Liver (tissue), 9 donors: Measurements from ENCODE around the gene ZNF423. TPM values are rescaled to one million over a fixed set of nuclear protein-coding genes. Genes with fewer than 3 reads are reported as not detected.

Source experiments
- DNase-seq: peaks from one replicate; pipeline ENCODE4 v3.0.0-alpha.2; 2017; ENCODE audit warnings: low spot score
- H3K27ac ChIP-seq, 2 donors: one replicate each; pipeline ENCODE4 v1.7.0; 2013; ENCODE audit warnings: inconsistent platforms in 2 of 2, low read length in 2 of 2, control low read depth in 1 of 2, low read depth in 1 of 2, mild to moderate bottlenecking in 1 of 2
- H3K27me3 ChIP-seq, 4 donors: one replicate each; pipeline versions ENCODE4 v1.6.1 to v1.7.0; 2013; ENCODE audit warnings: low read length in 3 of 4, inconsistent platforms in 1 of 4, mild to moderate bottlenecking in 1 of 4, moderate library complexity in 1 of 4; ENCODE audit not compliant: control insufficient read depth in 4 of 4, insufficient read depth in 4 of 4
- H3K36me3 ChIP-seq, 4 donors: one replicate each; pipeline versions ENCODE4 v1.6.1 to v1.7.0; 2013; ENCODE audit warnings: low read length in 3 of 4, mild to moderate bottlenecking in 3 of 4, low read depth in 1 of 4, moderate library complexity in 1 of 4; ENCODE audit not compliant: control insufficient read depth in 4 of 4, insufficient read depth in 3 of 4
- H3K4me1 ChIP-seq, 4 donors: one replicate each; pipeline versions ENCODE4 v1.6.1 to v1.7.0; 2013; ENCODE audit warnings: low read length in 3 of 4, mild to moderate bottlenecking in 3 of 4, moderate library complexity in 1 of 4; ENCODE audit not compliant: control insufficient read depth in 4 of 4, insufficient read depth in 4 of 4
- H3K4me3 ChIP-seq, 3 donors: one replicate each; pipeline versions ENCODE4 v1.6.1 to v1.7.0; 2013; ENCODE audit warnings: low read length in 3 of 3, control low read depth in 1 of 3, low read depth in 1 of 3, mild to moderate bottlenecking in 1 of 3
- H3K9ac ChIP-seq, 2 donors: one replicate each; pipeline ENCODE4 v1.7.0; 2013; ENCODE audit warnings: low read length in 2 of 2, mild to moderate bottlenecking in 2 of 2, moderate library complexity in 2 of 2, control low read depth in 1 of 2, low read depth in 1 of 2
- H3K9me3 ChIP-seq, 4 donors: one replicate each; pipeline versions ENCODE4 v1.6.1 to v1.7.0; 2013; ENCODE audit warnings: low read length in 3 of 4; ENCODE audit not compliant: control insufficient read depth in 4 of 4
- FOXA1 ChIP-seq: IDR thresholded peaks from 2 replicates; pipeline ENCODE4 v1.6.1; 2016; ENCODE audit warnings: antibody characterized with exemption
- GABPA ChIP-seq, 2 donors: IDR thresholded peaks in 1 of 2; conservative IDR thresholded peaks in 1 of 2; 2 replicates each; pipeline ENCODE4 v1.6.1; 2016; ENCODE audit warnings: antibody characterized with exemption in 2 of 2, mild to moderate bottlenecking in 1 of 2, moderate library complexity in 1 of 2
- HNF4A ChIP-seq, 2 donors: conservative IDR thresholded peaks; 2 replicates each; pipeline ENCODE4 v1.6.1; 2016; ENCODE audit warnings: antibody characterized with exemption in 2 of 2, mild to moderate bottlenecking in 2 of 2
- HNF4G ChIP-seq: IDR thresholded peaks from 2 replicates; pipeline ENCODE4 v1.6.1; 2016; ENCODE audit warnings: antibody characterized with exemption
- NR2F2 ChIP-seq: IDR thresholded peaks from 2 replicates; pipeline ENCODE4 v1.6.1; 2016; ENCODE audit warnings: antibody characterized with exemption
- RAD21 ChIP-seq, 2 donors: IDR thresholded peaks; 2 replicates each; pipeline ENCODE4 v1.6.1; 2016; ENCODE audit warnings: antibody characterized with exemption in 2 of 2, mild to moderate bottlenecking in 2 of 2
- RXRA ChIP-seq, 2 donors: IDR thresholded peaks; 2 replicates each; pipeline ENCODE4 v1.6.1; 2017 to 2018; ENCODE audit warnings: antibody characterized with exemption in 2 of 2, mild to moderate bottlenecking in 1 of 2
- SP1 ChIP-seq: IDR thresholded peaks from 2 replicates; pipeline ENCODE4 v1.6.1; 2018; ENCODE audit warnings: antibody characterized with exemption, mild to moderate bottlenecking
- TAF1 ChIP-seq: conservative IDR thresholded peaks from 2 replicates; pipeline ENCODE4 v1.6.1; 2016; ENCODE audit warnings: antibody characterized with exemption, mild to moderate bottlenecking
- YY1 ChIP-seq: IDR thresholded peaks from 2 replicates; pipeline ENCODE4 v1.6.1; 2016; ENCODE audit warnings: antibody characterized with exemption, mild to moderate bottlenecking
- WGBS: extraction: QIAGEN DNeasy Blood & Tissue Kit; methylation state at CpG from one replicate; pipeline ENCODE4 v1.1.7; 2013; 5-methylcytosine and 5-hydroxymethylcytosine counted together
- polyA plus RNA-seq, 2 donors: library from polyadenylated mRNA; stranded (reverse) in 1 of 2; unstranded in 1 of 2; fragments of 200-250 nt in 1 of 2; fragments of >200 nt in 1 of 2; fragmentation: Nextera tagmentation in 1 of 2; extraction: Ambion mirVana in 1 of 2; gene quantifications; one replicate each; pipeline versions ENCODE4 v1.2.1 to v1.2.3, GENCODE V29; 2013 to 2015
- total RNA-seq, 2 donors: library from RNA; depleted of rRNA; stranded (reverse); fragments of >200 nt; gene quantifications; one replicate each; pipeline ENCODE4 v1.2.3, GENCODE V29; 2014
- TF ChIP-seq, protein P1 (sequence below): fragments of 150-350 bp; IDR thresholded peaks from 2 replicates; pipeline ENCODE4 v1.5.1; 2017; ENCODE audit warnings: improper control_type of control experiment, low read depth, low read length; ENCODE audit not compliant: missing input control
- TF ChIP-seq, protein P2 (sequence below): IDR thresholded peaks from 2 replicates; pipeline ENCODE4 v1.6.1; 2016; ENCODE audit warnings: antibody characterized with exemption
- TF ChIP-seq, protein P3 (sequence below): IDR thresholded peaks from 2 replicates; pipeline ENCODE4 v1.6.1; 2016; ENCODE audit warnings: antibody characterized with exemption
- TF ChIP-seq, protein P4 (sequence below): IDR thresholded peaks from 2 replicates; pipeline ENCODE4 v1.6.1; 2016; ENCODE audit warnings: antibody characterized with exemption, mild to moderate bottlenecking
- TF ChIP-seq, protein P5 (sequence below): IDR thresholded peaks from 2 replicates; pipeline ENCODE4 v1.6.1; 2016; ENCODE audit warnings: antibody characterized with exemption
- donor health status: healthy.
- donor health status: healthy.
- donor health status: healthy.
- donor health status: healthy.
- donor health status: healthy.

ZNF423 gene
- total and polyA plus RNA-seq, 4 donors: 0.24 to 1.6 (median 0.39) TPM

DNA sequence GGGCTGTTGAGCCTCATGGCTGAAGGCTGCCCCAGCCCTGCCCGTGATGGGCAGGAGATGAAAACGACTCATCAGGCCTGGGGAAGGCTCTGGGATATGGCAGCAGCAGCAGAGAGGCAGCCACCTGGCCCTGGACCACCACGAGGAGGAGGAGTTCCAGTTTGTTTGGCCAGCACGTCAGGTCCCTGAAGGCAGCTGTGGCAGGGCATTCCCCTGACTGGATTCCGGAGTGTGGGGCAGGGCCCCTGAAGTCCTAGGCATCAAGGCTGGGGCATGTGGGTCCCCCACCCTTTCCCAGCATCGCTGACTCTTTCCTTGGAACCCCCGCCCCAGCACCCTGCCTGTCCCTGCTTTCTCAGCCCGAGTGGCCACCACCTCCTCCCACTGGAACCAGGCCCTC, 197.4 kb downstream of the ZNF423 start:
- DNase-seq: no peak
- Histone ChIP-seq H3K27ac (no peak overlapping the region), H3K27me3 (no peaks in the 10 kb centered on the region), H3K9ac (no peak overlapping the region), H3K36me3 (no peaks in the 10 kb centered on the region), H3K4me3 (no peak overlapping the region), H3K4me1 (no peaks in the 10 kb centered on the region), H3K9me3 (no peaks in the 10 kb centered on the region)
- 76% methylated on average over 8 of the region's 8 CpGs for WGBS
- TF ChIP-seq HNF4A (conservative IDR thresholded peaks at IDR 0.05) (no peak), NR2F2 (no peak), HNF4G (no peak)
- TF ChIP-seq, protein P1, sequence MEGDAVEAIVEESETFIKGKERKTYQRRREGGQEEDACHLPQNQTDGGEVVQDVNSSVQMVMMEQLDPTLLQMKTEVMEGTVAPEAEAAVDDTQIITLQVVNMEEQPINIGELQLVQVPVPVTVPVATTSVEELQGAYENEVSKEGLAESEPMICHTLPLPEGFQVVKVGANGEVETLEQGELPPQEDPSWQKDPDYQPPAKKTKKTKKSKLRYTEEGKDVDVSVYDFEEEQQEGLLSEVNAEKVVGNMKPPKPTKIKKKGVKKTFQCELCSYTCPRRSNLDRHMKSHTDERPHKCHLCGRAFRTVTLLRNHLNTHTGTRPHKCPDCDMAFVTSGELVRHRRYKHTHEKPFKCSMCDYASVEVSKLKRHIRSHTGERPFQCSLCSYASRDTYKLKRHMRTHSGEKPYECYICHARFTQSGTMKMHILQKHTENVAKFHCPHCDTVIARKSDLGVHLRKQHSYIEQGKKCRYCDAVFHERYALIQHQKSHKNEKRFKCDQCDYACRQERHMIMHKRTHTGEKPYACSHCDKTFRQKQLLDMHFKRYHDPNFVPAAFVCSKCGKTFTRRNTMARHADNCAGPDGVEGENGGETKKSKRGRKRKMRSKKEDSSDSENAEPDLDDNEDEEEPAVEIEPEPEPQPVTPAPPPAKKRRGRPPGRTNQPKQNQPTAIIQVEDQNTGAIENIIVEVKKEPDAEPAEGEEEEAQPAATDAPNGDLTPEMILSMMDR: no peak
- TF ChIP-seq, protein P2, sequence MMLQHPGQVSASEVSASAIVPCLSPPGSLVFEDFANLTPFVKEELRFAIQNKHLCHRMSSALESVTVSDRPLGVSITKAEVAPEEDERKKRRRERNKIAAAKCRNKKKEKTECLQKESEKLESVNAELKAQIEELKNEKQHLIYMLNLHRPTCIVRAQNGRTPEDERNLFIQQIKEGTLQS: no peak

DNA sequence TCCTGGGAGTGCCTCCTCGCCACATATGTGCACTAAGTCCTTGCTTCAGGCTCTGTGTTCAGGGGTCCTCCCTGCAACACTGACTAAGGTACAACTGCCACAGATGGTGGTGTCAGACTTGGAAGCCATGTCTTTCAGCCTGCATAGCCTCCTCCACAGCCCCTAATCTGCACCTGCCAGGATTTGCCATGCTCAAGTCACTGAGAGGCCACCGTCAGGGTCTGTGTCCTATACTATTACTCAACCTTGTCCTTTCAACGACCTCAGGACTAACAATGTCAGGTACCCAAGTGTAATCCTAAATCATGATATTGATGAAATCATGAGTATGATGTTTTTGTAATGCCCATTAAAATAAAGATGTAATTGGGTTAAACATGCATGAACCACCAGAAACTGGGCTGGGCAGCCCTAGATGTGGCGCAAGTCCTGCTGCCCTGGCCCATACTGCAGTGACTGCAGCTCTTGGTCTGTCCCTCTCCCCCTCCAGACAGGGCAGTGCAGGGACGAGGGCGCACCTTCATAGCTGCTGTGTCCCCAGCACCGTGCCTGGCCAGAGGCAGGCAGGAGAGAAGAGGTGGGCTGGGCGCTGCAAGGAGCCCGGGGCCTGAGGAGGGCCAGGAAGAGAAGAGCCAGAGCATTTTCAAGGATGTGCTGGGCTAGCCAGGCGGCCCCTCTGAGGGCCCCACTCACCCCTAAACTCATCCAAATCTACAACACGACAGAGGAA, 198.0 kb downstream of the ZNF423 start:
- Histone ChIP-seq H3K36me3 (no peaks in the 10 kb centered on the region), H3K4me1 (no peaks in the 10 kb centered on the region), H3K27me3 (no peaks in the 10 kb centered on the region), H3K4me3 (no peak overlapping the region), H3K9ac (no peak overlapping the region), H3K27ac (no peak overlapping the region), H3K9me3 (no peaks in the 10 kb centered on the region)
- TF ChIP-seq, protein P3, sequence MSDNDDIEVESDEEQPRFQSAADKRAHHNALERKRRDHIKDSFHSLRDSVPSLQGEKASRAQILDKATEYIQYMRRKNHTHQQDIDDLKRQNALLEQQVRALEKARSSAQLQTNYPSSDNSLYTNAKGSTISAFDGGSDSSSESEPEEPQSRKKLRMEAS: no peak
- TF ChIP-seq HNF4A (conservative IDR thresholded peaks at IDR 0.05) (no peak), RAD21 (IDR thresholded peaks at IDR 0.05) (no peak), YY1 (no peak), FOXA1 (no peak), NR2F2 (no peak), TAF1 (no peak), SP1 (no peak), GABPA (IDR thresholded peaks at IDR 0.05 in 1 of 2, conservative IDR thresholded peaks at IDR 0.05 in 1 of 2) (no peak), RXRA (IDR thresholded peaks at IDR 0.05) (no peak)
- TF ChIP-seq, protein P2: no peak
- TF ChIP-seq, protein P4, sequence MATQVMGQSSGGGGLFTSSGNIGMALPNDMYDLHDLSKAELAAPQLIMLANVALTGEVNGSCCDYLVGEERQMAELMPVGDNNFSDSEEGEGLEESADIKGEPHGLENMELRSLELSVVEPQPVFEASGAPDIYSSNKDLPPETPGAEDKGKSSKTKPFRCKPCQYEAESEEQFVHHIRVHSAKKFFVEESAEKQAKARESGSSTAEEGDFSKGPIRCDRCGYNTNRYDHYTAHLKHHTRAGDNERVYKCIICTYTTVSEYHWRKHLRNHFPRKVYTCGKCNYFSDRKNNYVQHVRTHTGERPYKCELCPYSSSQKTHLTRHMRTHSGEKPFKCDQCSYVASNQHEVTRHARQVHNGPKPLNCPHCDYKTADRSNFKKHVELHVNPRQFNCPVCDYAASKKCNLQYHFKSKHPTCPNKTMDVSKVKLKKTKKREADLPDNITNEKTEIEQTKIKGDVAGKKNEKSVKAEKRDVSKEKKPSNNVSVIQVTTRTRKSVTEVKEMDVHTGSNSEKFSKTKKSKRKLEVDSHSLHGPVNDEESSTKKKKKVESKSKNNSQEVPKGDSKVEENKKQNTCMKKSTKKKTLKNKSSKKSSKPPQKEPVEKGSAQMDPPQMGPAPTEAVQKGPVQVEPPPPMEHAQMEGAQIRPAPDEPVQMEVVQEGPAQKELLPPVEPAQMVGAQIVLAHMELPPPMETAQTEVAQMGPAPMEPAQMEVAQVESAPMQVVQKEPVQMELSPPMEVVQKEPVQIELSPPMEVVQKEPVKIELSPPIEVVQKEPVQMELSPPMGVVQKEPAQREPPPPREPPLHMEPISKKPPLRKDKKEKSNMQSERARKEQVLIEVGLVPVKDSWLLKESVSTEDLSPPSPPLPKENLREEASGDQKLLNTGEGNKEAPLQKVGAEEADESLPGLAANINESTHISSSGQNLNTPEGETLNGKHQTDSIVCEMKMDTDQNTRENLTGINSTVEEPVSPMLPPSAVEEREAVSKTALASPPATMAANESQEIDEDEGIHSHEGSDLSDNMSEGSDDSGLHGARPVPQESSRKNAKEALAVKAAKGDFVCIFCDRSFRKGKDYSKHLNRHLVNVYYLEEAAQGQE: no peak
- TF ChIP-seq, protein P5, sequence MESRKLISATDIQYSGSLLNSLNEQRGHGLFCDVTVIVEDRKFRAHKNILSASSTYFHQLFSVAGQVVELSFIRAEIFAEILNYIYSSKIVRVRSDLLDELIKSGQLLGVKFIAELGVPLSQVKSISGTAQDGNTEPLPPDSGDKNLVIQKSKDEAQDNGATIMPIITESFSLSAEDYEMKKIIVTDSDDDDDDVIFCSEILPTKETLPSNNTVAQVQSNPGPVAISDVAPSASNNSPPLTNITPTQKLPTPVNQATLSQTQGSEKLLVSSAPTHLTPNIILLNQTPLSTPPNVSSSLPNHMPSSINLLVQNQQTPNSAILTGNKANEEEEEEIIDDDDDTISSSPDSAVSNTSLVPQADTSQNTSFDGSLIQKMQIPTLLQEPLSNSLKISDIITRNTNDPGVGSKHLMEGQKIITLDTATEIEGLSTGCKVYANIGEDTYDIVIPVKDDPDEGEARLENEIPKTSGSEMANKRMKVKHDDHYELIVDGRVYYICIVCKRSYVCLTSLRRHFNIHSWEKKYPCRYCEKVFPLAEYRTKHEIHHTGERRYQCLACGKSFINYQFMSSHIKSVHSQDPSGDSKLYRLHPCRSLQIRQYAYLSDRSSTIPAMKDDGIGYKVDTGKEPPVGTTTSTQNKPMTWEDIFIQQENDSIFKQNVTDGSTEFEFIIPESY: no peak
- TF ChIP-seq, protein P1: no peak
- WGBS: 83% methylated on average over 11 of the region's 11 CpGs
- no peak for DNase-seq
